Adipose tissue (tissue), 3 donors: ENCODE measurements around the gene GMDS. TPM values are rescaled to one million over a fixed set of nuclear protein-coding genes. Genes with fewer than 3 reads are reported as not detected.

Experiments used
- H3K27ac ChIP-seq: one replicate; pipeline ENCODE4 v1.5.1; 2013; ENCODE audit warnings: low read depth, low read length
- WGBS, 3 donors: extraction: QIAGEN DNeasy Blood & Tissue Kit; methylation state at CpG; one replicate each; pipeline ENCODE4 v1.1.7; 2013; 5-methylcytosine and 5-hydroxymethylcytosine counted together
- polyA plus RNA-seq, 3 donors: library from polyadenylated mRNA; stranded (reverse); fragments of 200-250 nt; gene quantifications; one replicate each; pipeline ENCODE4 v1.2.3, GENCODE V29; 2013
- donor health status: healthy with polysubstance abuse.
- donor health status: Bipolar disorder and iron deficiency.
- donor health status: healthy.

GMDS gene
- polyA plus RNA-seq, 3 donors: 13.6 to 21.4 (median 14.9) TPM

- WGBS, 3 donors: 41 to 61% (median 43%) methylated on average over 4 of the region's 4 CpGs
- H3K27ac ChIP-seq: no peak overlapping the region
Observed at GRCh38 chr6:1911474-1911873, 333.9 kb downstream of the GMDS start.

- H3K27ac ChIP-seq: no peak overlapping the region
- 76 to 90% (median 78%) methylated on average over 8 of the region's 8 CpGs for WGBS, 3 donors
Observed at GRCh38 chr6:1910621-1911407, 334.6 kb downstream of the GMDS start.

DNA sequence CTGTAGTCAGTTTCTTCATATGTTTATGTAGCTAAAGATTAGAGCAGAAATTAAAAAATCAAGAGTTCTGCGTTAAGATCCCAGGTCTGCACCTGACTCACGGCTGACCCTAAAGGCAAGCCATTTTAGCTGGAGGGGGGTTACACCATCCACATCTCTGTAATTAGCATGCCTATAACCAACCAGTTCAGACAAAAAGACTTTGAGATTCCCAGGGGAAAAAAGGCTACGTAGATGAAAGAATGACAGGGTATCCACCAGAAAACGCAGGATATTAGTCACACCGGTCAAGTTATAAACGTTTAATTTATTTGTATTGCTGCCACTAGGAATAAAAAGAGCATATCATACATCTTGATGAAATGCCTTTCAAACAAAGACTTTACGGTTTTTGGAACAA, 336.6 kb downstream of the GMDS start:
- no peak overlapping the region for H3K27ac ChIP-seq
- WGBS, 3 donors: 88 to 91% (median 91%) methylated on average over 7 of the region's 7 CpGs

- no peak overlapping the region for H3K27ac ChIP-seq
- 92 to 93% (median 93%) methylated on average over 6 of the region's 6 CpGs for WGBS, 3 donors
Observed at GRCh38 chr6:1906609-1907008, 338.8 kb downstream of the GMDS start.

DNA sequence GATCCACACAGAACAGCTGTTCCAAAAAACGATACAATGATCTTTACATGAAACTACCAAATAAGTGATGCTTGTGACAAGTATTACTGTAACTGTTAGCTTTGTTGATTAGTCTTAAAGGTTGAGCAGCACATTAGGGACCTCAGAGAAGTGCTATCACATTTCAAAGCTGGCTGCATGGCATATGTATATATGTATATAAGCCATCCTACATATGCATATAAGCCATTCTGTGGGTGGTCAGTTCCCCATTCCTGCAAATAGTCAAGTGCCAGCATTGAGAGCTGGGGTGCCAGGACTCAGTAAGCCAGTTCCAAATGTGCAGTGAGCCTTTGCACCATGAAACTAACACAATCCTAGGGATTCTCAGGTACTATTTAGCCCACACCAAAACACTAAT, 339.4 kb downstream of the GMDS start:
- WGBS, 3 donors: 84 to 88% (median 86%) methylated on average over 1 of the region's 1 CpG
- no peak overlapping the region for H3K27ac ChIP-seq

- H3K27ac ChIP-seq: no peak overlapping the region
- 89 to 90% (median 89%) methylated on average over 6 of the region's 6 CpGs for WGBS, 3 donors
Observed at GRCh38 chr6:1904898-1905297, 340.5 kb downstream of the GMDS start.

- H3K27ac ChIP-seq: no peak overlapping the region
- WGBS, 3 donors: 36 to 68% (median 58%) methylated on average over 9 of the region's 9 CpGs
Observed at GRCh38 chr6:1904466-1904799, 341.0 kb downstream of the GMDS start.

- H3K27ac ChIP-seq: no peak overlapping the region
- WGBS, 3 donors: 35 to 64% (median 48%) methylated on average over 9 of the region's 9 CpGs
Observed at GRCh38 chr6:1903780-1904465, 341.5 kb downstream of the GMDS start.

GRCh38 chr6:1901556-1901955, 343.8 kb downstream of the GMDS start:
- no peak overlapping the region for H3K27ac ChIP-seq
- 75 to 93% (median 84%) methylated on average over 1 of the region's 1 CpG for WGBS, 3 donors

DNA sequence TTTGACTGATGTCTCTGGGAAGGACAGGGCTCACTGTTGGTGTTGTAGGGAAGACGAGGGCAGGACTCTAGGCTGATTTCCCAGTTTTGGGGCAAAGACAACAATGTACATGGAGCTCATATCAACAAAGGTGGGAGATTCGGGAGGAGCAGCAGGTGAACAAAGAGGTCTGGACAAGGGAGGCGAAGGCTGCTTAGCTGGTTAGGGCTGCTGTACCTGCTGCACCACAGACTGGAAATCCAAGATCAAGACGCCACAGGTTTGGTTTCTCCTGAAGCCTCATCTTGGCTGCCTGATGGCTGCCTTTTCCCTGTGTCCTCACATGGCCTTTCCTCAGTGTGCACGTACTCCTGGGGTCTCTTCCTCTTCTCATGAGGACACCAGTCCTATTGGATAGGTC, 348.5 kb downstream of the GMDS start:
- H3K27ac ChIP-seq: no peak overlapping the region
- WGBS, 3 donors: 90 to 97% (median 96%) methylated on average over 5 of the region's 5 CpGs

- H3K27ac ChIP-seq: no peak overlapping the region
- WGBS, 3 donors: 83 to 96% (median 91%) methylated on average over 3 of the region's 3 CpGs
Observed at GRCh38 chr6:1895721-1896120, 349.7 kb downstream of the GMDS start.

DNA sequence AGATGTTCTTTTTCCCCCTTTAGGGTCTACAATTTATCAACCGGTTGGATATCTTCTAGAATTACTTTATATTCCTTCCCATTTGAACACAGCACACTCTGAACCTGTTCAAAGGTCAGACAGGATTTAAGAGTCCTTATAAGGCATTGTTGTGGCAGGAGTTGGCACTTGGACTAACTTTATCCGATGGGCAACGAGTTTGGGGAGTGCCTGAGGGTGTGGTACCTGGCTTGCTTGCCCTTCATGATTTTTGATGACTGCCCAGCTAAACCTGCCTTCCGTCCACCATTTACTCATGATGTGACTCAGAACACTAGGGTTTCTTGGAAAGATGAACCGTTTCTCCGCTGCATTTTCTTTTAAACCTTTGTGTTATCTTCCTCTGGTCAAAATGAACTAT, 350.5 kb downstream of the GMDS start:
- 49 to 81% (median 72%) methylated on average over 6 of the region's 6 CpGs for WGBS, 3 donors
- no peak overlapping the region for H3K27ac ChIP-seq

GRCh38 chr6:1893470-1894130, 351.8 kb downstream of the GMDS start:
- WGBS, 3 donors: 71 to 77% (median 72%) methylated on average over 11 of the region's 11 CpGs
- H3K27ac ChIP-seq: no peak overlapping the region

DNA sequence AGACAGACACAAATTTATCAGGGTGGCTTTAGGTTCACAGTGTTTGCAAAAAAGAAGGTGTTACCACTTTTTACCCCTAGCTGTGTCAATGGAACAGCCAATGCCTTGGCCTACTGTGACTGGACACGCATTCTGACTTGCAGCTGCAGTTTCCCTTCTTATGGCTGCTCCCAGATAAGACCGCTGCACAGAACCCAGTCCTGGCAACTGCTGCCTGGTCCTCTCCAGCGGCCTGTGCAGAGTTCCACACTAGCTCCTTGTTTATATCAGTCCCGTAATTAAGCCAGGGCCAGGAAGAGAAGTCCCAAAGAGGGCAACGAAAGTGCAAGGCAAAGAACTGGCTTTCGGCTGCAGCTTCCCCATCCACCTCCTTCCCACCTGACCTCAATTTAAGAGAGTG, 352.7 kb downstream of the GMDS start:
- 91 to 98% (median 94%) methylated on average over 6 of the region's 6 CpGs for WGBS, 3 donors
- H3K27ac ChIP-seq: no peak overlapping the region

DNA sequence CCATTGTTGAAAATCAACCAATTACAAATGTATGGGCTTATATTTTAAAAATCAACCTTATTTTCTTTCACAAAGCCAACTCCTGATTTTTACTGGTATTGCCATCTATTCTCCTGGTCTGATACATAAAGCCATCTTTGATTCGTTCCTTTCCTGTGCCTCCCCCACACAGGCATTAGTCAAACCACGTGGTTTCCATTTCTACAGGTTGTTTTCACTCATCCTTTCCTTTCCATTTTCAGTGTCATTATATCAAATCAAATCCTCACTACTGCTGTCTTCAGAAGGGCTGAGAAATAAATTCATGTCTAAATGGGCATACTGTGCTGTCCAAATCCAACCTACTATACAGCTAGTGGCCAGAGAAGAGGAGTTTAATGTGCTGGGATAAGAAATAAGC, 354.4 kb downstream of the GMDS start:
- no peak overlapping the region for H3K27ac ChIP-seq
- WGBS, 3 donors: 82 to 97% (median 92%) methylated on average over 2 of the region's 2 CpGs

DNA sequence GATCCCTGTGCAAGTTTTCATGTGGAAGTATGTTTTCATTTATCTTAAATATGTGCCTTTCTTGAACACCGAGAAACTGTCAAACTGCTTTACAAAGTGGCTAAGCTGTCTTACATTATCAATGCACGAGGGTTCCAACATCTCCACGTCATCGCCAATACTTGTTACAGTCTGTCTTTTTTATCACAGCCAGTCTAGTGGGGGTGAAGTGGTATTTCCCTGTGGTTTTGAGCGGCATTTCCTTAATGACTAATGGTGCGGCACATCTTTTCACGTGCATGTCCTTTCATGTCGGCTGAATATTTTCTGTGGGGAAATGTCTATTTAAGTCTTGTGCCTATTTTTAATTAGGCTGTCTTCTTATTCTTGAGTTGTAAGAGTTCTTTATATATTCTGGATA, 355.3 kb downstream of the GMDS start:
- 91 to 96% (median 94%) methylated on average over 8 of the region's 8 CpGs for WGBS, 3 donors
- no peak overlapping the region for H3K27ac ChIP-seq

DNA sequence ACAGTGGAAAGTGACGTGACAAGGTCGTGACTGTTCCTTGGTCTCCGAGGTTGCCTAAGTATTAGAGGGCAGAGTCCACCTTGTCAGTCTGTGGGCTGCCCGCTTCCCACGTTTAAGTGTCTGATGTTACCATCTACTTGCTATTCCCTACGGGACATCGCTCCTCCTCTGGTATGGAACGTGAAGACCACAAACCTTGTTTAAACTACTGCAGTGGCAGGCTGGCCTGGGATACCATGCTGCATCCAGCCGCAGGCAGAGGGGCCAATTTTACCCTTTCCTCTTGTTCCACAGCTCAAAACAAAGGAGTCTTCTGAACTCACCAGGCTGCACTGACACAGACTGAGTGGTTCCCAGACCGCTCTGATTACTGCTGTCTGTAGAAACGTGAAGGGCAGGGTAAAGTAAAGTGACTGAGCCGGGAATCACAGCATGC, 359.8 kb downstream of the GMDS start:
- no peak overlapping the region for H3K27ac ChIP-seq
- 57 to 85% (median 84%) methylated on average over 12 of the region's 12 CpGs for WGBS, 3 donors

DNA sequence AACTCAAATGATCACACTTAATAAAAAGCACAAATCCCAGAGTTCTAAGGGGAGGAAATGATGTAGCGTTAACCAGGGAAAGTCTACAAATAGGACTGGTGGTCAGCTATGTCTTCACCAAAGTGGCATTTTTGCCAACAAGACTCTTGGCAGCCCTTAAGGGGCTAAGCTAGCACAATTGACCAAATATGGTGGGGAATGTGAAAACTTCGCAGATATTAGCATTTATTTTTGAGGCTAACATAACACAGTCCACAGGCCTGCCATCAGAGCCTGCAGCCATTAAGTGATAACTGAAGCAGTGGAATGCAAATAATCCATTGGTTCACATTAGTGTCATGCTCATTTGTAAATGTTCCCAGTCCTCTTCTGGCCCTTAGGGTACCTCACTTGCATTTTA, 361.1 kb downstream of the GMDS start:
- 92 to 99% (median 93%) methylated on average over 2 of the region's 2 CpGs for WGBS, 3 donors
- H3K27ac ChIP-seq: no peak overlapping the region

GRCh38 chr6:1878330-1878729, 367.1 kb downstream of the GMDS start:
- WGBS, 3 donors: 94 to 98% (median 98%) methylated on average over 5 of the region's 5 CpGs
- H3K27ac ChIP-seq: no peak overlapping the region
